GM18499 (cell line): ENCODE results near the gene ARSJ.

Experiments
- ATAC-seq: cut with Tn5 transposase; IDR thresholded peaks from one replicate; pipeline ENCODE4 v1.9.1; 2021; ENCODE audit warnings: moderate number of reproducible peaks; ENCODE audit not compliant: insufficient read depth, unreplicated experiment

ARSJ gene

GRCh38 chr4:113990886-113991285 lies 11.4 kb upstream of the ARSJ start:
- no peak for ATAC-seq

GRCh38 chr4:113987382-113987941 lies 8.0 kb upstream of the ARSJ start:
- no peak for ATAC-seq

GRCh38 chr4:113982181-113982580 lies 2.7 kb upstream of the ARSJ start:
- ATAC-seq, result no peak

GRCh38 chr4:113981591-113981990 lies 2.1 kb upstream of the ARSJ start:
- no peak for ATAC-seq

GRCh38 chr4:113979905-113980615 lies 613 bp upstream of the ARSJ start:
- ATAC-seq, result no peak

- ATAC-seq, result no peak
Observed at GRCh38 chr4:113978561-113979147, 793 bp downstream of the ARSJ start.

GRCh38 chr4:113978105-113978504 lies 1.3 kb downstream of the ARSJ start:
- ATAC-seq, result no peak

GRCh38 chr4:113977526-113977855 lies 2.0 kb downstream of the ARSJ start:
- ATAC-seq, result no peak

GRCh38 chr4:113976741-113977525 lies 2.5 kb downstream of the ARSJ start:
- no peak for ATAC-seq

GRCh38 chr4:113975578-113975977 lies 3.9 kb downstream of the ARSJ start:
- ATAC-seq, result no peak

GRCh38 chr4:113974467-113974866 lies 5.0 kb downstream of the ARSJ start:
- no peak for ATAC-seq

- ATAC-seq, result no peak
Observed at GRCh38 chr4:113973345-113973744, 6.1 kb downstream of the ARSJ start.

- no peak for ATAC-seq
Observed at GRCh38 chr4:113972781-113973180, 6.7 kb downstream of the ARSJ start.

- ATAC-seq, result no peak
Observed at GRCh38 chr4:113971706-113972360, 7.6 kb downstream of the ARSJ start.

GRCh38 chr4:113969709-113970334 lies 9.6 kb downstream of the ARSJ start:
- no peak for ATAC-seq

GRCh38 chr4:113968473-113968872 lies 11.0 kb downstream of the ARSJ start:
- no peak for ATAC-seq

GRCh38 chr4:113967687-113968086 lies 11.8 kb downstream of the ARSJ start:
- ATAC-seq, result no peak

- ATAC-seq, result no peak
Observed at GRCh38 chr4:113962719-113963265, 16.7 kb downstream of the ARSJ start.

GRCh38 chr4:113962016-113962347 lies 17.5 kb downstream of the ARSJ start:
- ATAC-seq, result no peak

- no peak for ATAC-seq
Observed at GRCh38 chr4:113960684-113961321, 18.6 kb downstream of the ARSJ start.
